Measurements from ENCODE around the gene DOCK8.

Gene DOCK8

GRCh38 chr9:292915-293314 is 78.2 kb downstream of the DOCK8 start:
- H3K27me3 Mint-ChIP-seq (ENCODE audit: low read depth): no peaks in the 10 kb centered on the region
- H3K4me3 Mint-ChIP-seq: no peak overlapping the region
- H3K9me3 Mint-ChIP-seq: no peaks in the 10 kb centered on the region
- peak overlapping the region; percentile 26 for H3K27ac Mint-ChIP-seq
- no peak for DNase-seq (ENCODE audit: low spot score)
- H3K36me3 Mint-ChIP-seq (ENCODE audit: low read depth): peaks cover 73% of the 10 kb centered on the region
- peaks cover 47% of the 10 kb centered on the region for H3K4me1 Mint-ChIP-seq (ENCODE audit: low read depth)

DNA sequence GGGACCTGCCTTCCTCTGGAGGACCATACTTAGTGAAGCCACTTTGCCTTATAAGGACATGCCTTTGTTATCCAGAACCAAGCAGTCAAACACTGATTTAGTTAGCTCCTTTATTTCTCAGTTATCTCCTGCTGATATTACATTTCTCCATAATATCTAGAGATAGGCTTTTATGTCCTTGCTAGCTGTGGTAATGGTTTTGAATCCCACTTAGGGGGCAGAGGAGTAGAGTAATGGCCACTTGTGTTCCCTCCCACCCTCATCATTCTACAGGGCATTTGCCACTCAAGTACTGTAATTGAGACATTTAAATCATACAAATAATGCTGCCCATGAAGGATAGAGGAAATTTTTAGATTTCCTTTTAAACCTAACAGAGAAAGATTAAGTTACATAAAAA is 80.9 kb downstream of the DOCK8 start:
- DNase-seq (ENCODE audit: low spot score): no peak
- Mint-ChIP-seq H3K9me3 (no peaks in the 10 kb centered on the region), H3K36me3 (ENCODE audit: low read depth) (peaks cover 66% of the 10 kb centered on the region), H3K4me1 (ENCODE audit: low read depth) (peaks cover 36% of the 10 kb centered on the region), H3K4me3 (no peak overlapping the region), H3K27ac (no peak overlapping the region), H3K27me3 (ENCODE audit: low read depth) (no peaks in the 10 kb centered on the region)

DNA sequence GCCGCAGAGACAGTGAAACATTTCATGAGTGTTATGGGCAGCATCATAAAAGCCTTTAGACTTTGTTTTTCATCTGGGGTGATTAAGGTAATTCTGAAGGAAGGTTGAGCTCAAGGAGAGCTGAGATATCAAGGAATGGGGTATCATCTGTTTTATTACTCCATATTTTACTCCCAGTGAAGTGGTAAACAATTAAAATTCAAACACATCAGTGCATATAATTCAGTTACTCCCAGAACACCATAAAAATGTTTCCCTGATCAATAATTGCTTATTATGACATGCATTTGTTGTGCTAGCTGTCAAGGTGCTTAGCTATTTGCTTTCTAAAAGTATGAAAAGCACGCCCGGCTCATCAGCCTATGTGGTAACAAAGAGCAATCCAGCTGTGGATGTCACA is 81.7 kb downstream of the DOCK8 start:
- Mint-ChIP-seq H3K27ac (no peak overlapping the region), H3K27me3 (ENCODE audit: low read depth) (no peaks in the 10 kb centered on the region), H3K9me3 (no peaks in the 10 kb centered on the region), H3K36me3 (ENCODE audit: low read depth) (peaks cover 68% of the 10 kb centered on the region), H3K4me1 (ENCODE audit: low read depth) (peaks cover 33% of the 10 kb centered on the region), H3K4me3 (no peak overlapping the region)
- no peak for DNase-seq (ENCODE audit: low spot score)

DNA sequence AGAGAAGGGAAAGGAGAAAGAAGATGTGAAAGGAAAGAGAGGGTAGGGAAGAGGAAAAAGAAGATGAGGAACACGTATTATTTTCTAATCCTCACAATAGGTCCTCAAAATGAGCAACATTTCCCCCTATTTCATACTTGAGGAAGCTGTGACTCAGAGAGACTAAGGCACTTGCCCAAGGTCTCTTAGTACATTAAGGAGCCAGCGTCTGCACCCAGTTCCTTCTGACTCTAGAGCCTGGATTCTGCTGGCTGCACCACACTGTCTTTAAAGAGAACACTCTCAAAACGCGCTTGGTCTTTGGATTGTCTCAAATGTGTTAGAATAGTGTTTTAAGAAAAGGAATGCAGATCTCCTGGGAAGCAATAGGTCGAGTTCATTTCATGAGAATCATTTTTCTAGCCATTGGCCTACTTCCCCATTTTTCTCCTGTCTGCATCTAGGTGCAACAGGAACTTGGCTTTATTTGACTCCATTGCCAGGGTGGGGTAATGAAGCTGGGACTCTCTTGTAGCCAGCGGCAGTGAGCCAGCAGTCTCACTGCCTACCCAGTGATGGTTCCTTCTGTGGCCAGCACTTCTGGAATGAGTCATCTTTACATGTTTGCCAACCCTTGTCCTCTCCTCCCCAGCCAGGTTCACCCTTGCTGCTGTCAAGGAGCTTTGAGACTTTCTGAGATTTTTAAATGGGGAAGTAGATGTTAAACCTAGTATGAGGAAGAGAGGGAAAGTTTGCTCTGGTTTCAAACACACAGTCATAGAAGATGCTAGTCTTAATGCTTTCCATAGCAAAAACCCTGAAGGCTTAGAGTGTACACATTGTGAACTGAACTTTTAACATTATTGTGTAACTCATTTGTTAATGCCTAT is 82.7 kb downstream of the DOCK8 start:
- H3K4me3 Mint-ChIP-seq: no peak overlapping the region
- peak overlapping the region; percentile 71 for H3K27ac Mint-ChIP-seq
- peaks cover 73% of the 10 kb centered on the region for H3K36me3 Mint-ChIP-seq (ENCODE audit: low read depth)
- H3K4me1 Mint-ChIP-seq (ENCODE audit: low read depth): peaks cover 33% of the 10 kb centered on the region
- H3K27me3 Mint-ChIP-seq (ENCODE audit: low read depth): no peaks in the 10 kb centered on the region
- no peak for DNase-seq (ENCODE audit: low spot score)
- no peaks in the 10 kb centered on the region for H3K9me3 Mint-ChIP-seq

DNA sequence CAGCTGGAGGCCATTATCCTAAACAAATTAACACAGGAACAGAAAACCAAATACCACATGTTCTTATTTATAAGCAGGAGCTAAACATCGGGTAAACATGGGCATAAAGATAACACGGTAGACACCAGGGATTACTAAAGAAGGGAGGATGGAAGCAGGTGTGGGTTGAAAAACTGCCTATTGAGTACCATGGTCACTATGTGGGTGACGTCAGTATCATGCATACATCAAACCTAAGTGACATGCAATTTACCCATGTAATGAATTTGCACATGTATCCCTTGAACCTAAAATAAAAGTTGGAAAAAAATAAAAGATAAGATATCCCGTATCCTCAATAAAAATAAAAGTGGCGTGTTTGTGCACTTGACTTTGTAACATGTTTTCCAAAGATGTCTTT is 88.8 kb downstream of the DOCK8 start:
- H3K36me3 Mint-ChIP-seq (ENCODE audit: low read depth): peaks cover 76% of the 10 kb centered on the region
- no peaks in the 10 kb centered on the region for H3K9me3 Mint-ChIP-seq
- no peaks in the 10 kb centered on the region for H3K27me3 Mint-ChIP-seq (ENCODE audit: low read depth)
- no peak overlapping the region for H3K27ac Mint-ChIP-seq
- H3K4me3 Mint-ChIP-seq: no peak overlapping the region
- no peaks in the 10 kb centered on the region for H3K4me1 Mint-ChIP-seq (ENCODE audit: low read depth)
- DNase-seq (ENCODE audit: low spot score): no peak

DNA sequence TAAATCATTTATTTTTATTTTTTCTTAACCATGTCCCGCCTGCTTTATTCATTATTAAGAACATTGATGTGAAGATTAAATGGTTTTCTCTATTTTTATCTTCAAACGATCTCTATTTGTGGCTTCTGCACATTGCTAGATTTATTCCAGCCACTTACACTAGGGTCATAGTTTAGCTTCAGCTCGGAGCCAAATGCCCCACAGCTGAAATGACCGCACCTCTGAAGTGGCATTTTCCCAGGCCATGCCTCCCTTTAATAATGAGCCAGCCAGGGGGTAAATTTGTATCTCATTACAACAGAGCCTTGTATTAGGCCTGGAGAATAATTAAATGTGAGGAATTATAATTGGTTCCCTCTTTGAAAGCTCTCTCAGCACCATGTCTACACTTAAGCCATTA is 89.4 kb downstream of the DOCK8 start:
- no peak overlapping the region for H3K27ac Mint-ChIP-seq
- DNase-seq (ENCODE audit: low spot score): no peak
- no peak overlapping the region for H3K4me3 Mint-ChIP-seq
- H3K36me3 Mint-ChIP-seq (ENCODE audit: low read depth): peaks cover 77% of the 10 kb centered on the region
- H3K9me3 Mint-ChIP-seq: no peaks in the 10 kb centered on the region
- H3K27me3 Mint-ChIP-seq (ENCODE audit: low read depth): no peaks in the 10 kb centered on the region
- no peaks in the 10 kb centered on the region for H3K4me1 Mint-ChIP-seq (ENCODE audit: low read depth)

GRCh38 chr9:304519-305185 is 90.0 kb downstream of the DOCK8 start:
- Mint-ChIP-seq H3K9me3 (no peaks in the 10 kb centered on the region), H3K4me1 (ENCODE audit: low read depth) (no peaks in the 10 kb centered on the region), H3K4me3 (no peak overlapping the region), H3K36me3 (ENCODE audit: low read depth) (peaks cover 77% of the 10 kb centered on the region), H3K27ac (no peak overlapping the region), H3K27me3 (ENCODE audit: low read depth) (no peaks in the 10 kb centered on the region)
- no peak for DNase-seq (ENCODE audit: low spot score)

DNA sequence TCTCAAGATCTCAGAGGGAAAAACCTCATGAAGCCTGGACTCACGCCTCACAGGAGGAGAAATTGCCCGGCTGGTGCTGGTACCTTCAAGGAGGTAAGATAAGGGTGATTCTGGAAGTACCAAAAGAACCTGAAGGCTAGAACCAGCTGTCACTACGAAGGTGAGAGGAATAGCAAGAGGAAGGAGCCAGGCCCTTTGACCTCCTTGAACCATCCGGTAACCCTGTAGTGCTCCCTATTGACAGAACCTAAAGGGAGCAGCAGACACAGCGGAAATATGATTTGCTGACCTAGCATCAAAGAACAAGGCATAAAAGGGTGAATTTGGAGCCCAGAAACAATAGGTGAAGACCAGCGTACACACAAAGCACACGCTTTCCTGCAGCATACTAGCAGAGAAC is 92.2 kb downstream of the DOCK8 start:
- peak; percentile 27 for DNase-seq (ENCODE audit: low spot score)
- H3K4me1 Mint-ChIP-seq (ENCODE audit: low read depth): no peaks in the 10 kb centered on the region
- no peaks in the 10 kb centered on the region for H3K9me3 Mint-ChIP-seq
- H3K27ac Mint-ChIP-seq: peak overlapping the region; percentile 8
- H3K36me3 Mint-ChIP-seq (ENCODE audit: low read depth): peaks cover 63% of the 10 kb centered on the region
- H3K27me3 Mint-ChIP-seq (ENCODE audit: low read depth): no peaks in the 10 kb centered on the region
- no peak overlapping the region for H3K4me3 Mint-ChIP-seq

GRCh38 chr9:311841-312240 is 97.2 kb downstream of the DOCK8 start:
- no peaks in the 10 kb centered on the region for H3K9me3 Mint-ChIP-seq
- no peak for DNase-seq (ENCODE audit: low spot score)
- peaks cover 56% of the 10 kb centered on the region for H3K36me3 Mint-ChIP-seq (ENCODE audit: low read depth)
- peaks cover 2% of the 10 kb centered on the region for H3K4me1 Mint-ChIP-seq (ENCODE audit: low read depth)
- no peak overlapping the region for H3K4me3 Mint-ChIP-seq
- no peaks in the 10 kb centered on the region for H3K27me3 Mint-ChIP-seq (ENCODE audit: low read depth)
- H3K27ac Mint-ChIP-seq: no peak overlapping the region

- Mint-ChIP-seq H3K27me3 (ENCODE audit: low read depth) (no peaks in the 10 kb centered on the region), H3K27ac (no peak overlapping the region), H3K9me3 (no peaks in the 10 kb centered on the region), H3K36me3 (ENCODE audit: low read depth) (peaks cover 59% of the 10 kb centered on the region), H3K4me1 (ENCODE audit: low read depth) (peaks cover 2% of the 10 kb centered on the region), H3K4me3 (no peak overlapping the region)
- no peak for DNase-seq (ENCODE audit: low spot score)
These were observed 98.1 kb downstream of the DOCK8 start for GRCh38 chr9:312596-313320.

DNA sequence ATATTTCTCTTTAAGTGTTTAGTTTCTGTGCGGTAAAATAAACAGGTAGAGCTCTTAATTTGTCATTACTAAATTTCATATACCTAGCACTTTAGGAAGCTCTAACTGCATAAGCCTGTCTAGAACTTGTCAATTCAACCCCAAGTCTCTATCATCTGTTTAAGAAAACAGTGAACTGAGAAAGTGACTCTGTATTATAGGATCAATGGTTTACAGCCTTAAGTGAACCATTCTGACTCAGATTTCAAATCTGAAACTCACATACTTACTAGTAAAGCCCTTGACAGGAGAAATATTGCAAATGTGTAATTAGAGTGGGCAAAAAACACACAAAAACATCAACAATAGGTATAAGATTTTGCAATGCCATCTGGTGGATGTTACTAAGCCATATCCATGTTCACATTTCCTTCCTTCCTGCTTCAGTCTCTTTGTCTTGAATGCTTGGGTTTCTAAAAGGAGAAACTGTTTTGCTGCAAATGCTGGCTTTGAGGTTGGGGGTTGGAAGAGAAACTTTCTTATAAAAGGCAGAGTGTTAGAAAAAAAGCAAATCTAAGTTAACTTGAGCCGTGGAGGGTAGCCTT is 101.8 kb downstream of the DOCK8 start:
- no peaks in the 10 kb centered on the region for H3K9me3 Mint-ChIP-seq
- H3K27me3 Mint-ChIP-seq (ENCODE audit: low read depth): no peaks in the 10 kb centered on the region
- H3K4me3 Mint-ChIP-seq: no peak overlapping the region
- no peak overlapping the region for H3K27ac Mint-ChIP-seq
- H3K4me1 Mint-ChIP-seq (ENCODE audit: low read depth): peaks cover 2% of the 10 kb centered on the region
- DNase-seq (ENCODE audit: low spot score): no peak
- H3K36me3 Mint-ChIP-seq (ENCODE audit: low read depth): peaks cover 69% of the 10 kb centered on the region

DNA sequence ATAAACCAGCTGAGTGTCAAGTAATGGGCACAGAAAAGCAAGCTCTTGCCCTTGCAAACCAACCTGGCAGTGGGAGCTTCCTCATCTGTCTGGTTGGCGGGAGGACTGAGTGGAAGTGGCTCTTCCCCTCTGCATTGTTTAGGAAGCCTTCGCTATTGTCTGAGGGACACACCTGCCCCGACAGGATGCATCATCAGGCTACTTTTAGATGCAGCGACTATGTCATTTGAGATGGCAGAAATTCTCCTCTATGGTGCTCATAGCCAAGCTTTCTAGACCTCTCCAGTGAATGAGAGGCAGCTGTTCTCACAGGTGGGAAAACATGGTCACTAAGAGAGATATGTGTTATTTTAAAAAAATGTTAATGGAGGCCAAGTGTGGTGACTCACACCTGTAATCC is 104.0 kb downstream of the DOCK8 start:
- H3K27ac Mint-ChIP-seq: no peak overlapping the region
- no peak for DNase-seq (ENCODE audit: low spot score)
- no peak overlapping the region for H3K4me3 Mint-ChIP-seq
- peaks cover 54% of the 10 kb centered on the region for H3K36me3 Mint-ChIP-seq (ENCODE audit: low read depth)
- no peaks in the 10 kb centered on the region for H3K27me3 Mint-ChIP-seq (ENCODE audit: low read depth)
- H3K4me1 Mint-ChIP-seq (ENCODE audit: low read depth): no peaks in the 10 kb centered on the region
- no peaks in the 10 kb centered on the region for H3K9me3 Mint-ChIP-seq

- H3K4me3 Mint-ChIP-seq: no peak overlapping the region
These were observed 110.3 kb downstream of the DOCK8 start for GRCh38 chr9:324971-325370.

GRCh38 chr9:326667-327066 is 112.0 kb downstream of the DOCK8 start:
- no peak for DNase-seq (ENCODE audit: low spot score)
- Mint-ChIP-seq H3K9me3 (no peaks in the 10 kb centered on the region), H3K4me1 (ENCODE audit: low read depth) (peaks cover 2% of the 10 kb centered on the region), H3K4me3 (no peak overlapping the region), H3K27me3 (ENCODE audit: low read depth) (no peaks in the 10 kb centered on the region), H3K36me3 (ENCODE audit: low read depth) (peaks cover 69% of the 10 kb centered on the region), H3K27ac (no peak overlapping the region)

More at GRCh38 chr9:324971-325370, 110.3 kb downstream of the DOCK8 start:
- Mint-ChIP-seq H3K4me1 (ENCODE audit: low read depth) (peaks cover 2% of the 10 kb centered on the region), H3K9me3 (no peaks in the 10 kb centered on the region), H3K27ac (no peak overlapping the region), H3K36me3 (ENCODE audit: low read depth) (peaks cover 53% of the 10 kb centered on the region), H3K27me3 (ENCODE audit: low read depth) (no peaks in the 10 kb centered on the region)
- no peak for DNase-seq (ENCODE audit: low spot score)

All from T-helper 2 cell treated with Interferon-gamma antibody and Interleukin-4, amounts not matched to agents 5 μg/mL and 100 μg/mL, for 36 hours (primary cell).